Erythroblast (primary cell): ENCODE measurements around the gene SYNE3.

Source experiments
- GATA1 ChIP-seq: IDR thresholded peaks from 2 replicates; pipeline ENCODE4 v1.6.1; 2011; ENCODE audit warnings: low read depth, mild to moderate bottlenecking, control low read depth, low read length, moderate library complexity
- POLR2A ChIP-seq: IDR thresholded peaks from 2 replicates; pipeline ENCODE4 v1.6.1; 2011; ENCODE audit warnings: mild to moderate bottlenecking, low read length

DNA sequence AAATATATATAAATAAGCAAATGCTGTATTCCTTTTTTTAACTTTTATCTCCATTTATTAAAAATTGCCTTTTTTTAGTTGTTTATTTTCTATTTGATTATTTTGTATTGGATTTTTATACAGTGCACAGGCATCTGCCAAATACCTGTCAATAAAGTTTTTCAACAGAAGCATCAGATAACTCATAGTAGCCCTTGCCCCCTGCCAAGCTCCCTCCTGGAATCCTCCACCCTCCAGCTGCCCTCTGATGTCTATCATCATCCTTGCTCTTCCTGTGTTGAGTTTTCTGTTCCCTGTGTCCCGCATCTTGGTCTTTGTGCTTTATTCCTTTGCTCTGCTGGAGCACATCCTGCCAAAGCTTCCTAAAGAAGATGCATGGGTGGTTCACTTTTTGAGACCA is 35.0 kb upstream of the SYNE3 start:
- TF ChIP-seq POLR2A (no peak), GATA1 (no peak)
